ENCODE results near the gene HCN2. TPM values are rescaled to one million over a fixed set of nuclear protein-coding genes. Genes with fewer than 3 reads are reported as not detected.

Gene HCN2
- polyA plus RNA-seq, 1 experiment, result 1.5 TPM

GRCh38 chr19:633068-633785 lies 43.5 kb downstream of the HCN2 start, which contains the start of gene POLRMT:
TSS of gene POLRMT (minus strand) at chr19:633537. CDS start at chr19:633512, 25 bp downstream.
- CTCF ChIA-PET, result interaction anchor here (2.7 kb wide), 1 partner anchor 49 kb away, joined by 7 read pairs; no protein-coding TSS in a partner anchor
- H3K4me3 ChIP-seq (ENCODE audit: low read depth, low read length), result peak within 1 kb of the TSS; percentile 80
- TF ChIP-seq CTCF (IDR thresholded peaks at IDR 0.05; ENCODE audit: insufficient read depth, low read depth, low read length), result no peak

GRCh38 chr19:633786-634639 lies 44.3 kb downstream of the HCN2 start:
- POLR2A ChIA-PET, result interaction anchor here (0.5 kb wide), 1 partner anchor 61 kb away, joined by 6 read pairs; no protein-coding TSS in a partner anchor
- CTCF ChIA-PET, result interaction anchor here (2.7 kb wide), 1 partner anchor 50 kb away, joined by 7 read pairs; no protein-coding TSS in a partner anchor
- DNase-seq (ENCODE audit: low read depth), result no peak

More at GRCh38 chr19:633068-633785, 43.5 kb downstream of the HCN2 start, which contains the start of gene POLRMT:
- peak; percentile 89 for DNase-seq (ENCODE audit: low read depth)
- H3K36me3 ChIP-seq (ENCODE audit: control insufficient read depth, insufficient read depth, low read length), result no peaks in the 10 kb centered on the region; the same call in 1 of the 2 replicates
- no peaks in the 10 kb centered on the region for H3K27me3 ChIP-seq (ENCODE audit: control insufficient read depth, insufficient read depth, low read length)
- POLR2A ChIA-PET, result interaction anchor here (0.5 kb wide), 1 partner anchor 60 kb away, joined by 6 read pairs; no protein-coding TSS in a partner anchor

GRCh38 chr19:634975-635652 lies 45.4 kb downstream of the HCN2 start:
- Histone ChIP-seq H3K4me3 (ENCODE audit: low read depth, low read length) (no peak overlapping the region), H3K27me3 (ENCODE audit: control insufficient read depth, insufficient read depth, low read length) (no peaks in the 10 kb centered on the region), H3K36me3 (ENCODE audit: control insufficient read depth, insufficient read depth, low read length) (no peaks in the 10 kb centered on the region; the same call in 1 of the 2 replicates)
- ChIA-PET POLR2A (no interaction called here), CTCF (interaction anchor here (0.6 to 2.7 kb wide), 2 partner anchors 17 to 51 kb away, joined by 3 to 7 read pairs; no protein-coding TSS in a partner anchor)
- TF ChIP-seq CTCF (IDR thresholded peaks at IDR 0.05; ENCODE audit: insufficient read depth, low read depth, low read length), result no peak
- no peak for DNase-seq (ENCODE audit: low read depth)

More at GRCh38 chr19:633786-634639, 44.3 kb downstream of the HCN2 start:
- H3K27me3 ChIP-seq (ENCODE audit: control insufficient read depth, insufficient read depth, low read length), result no peaks in the 10 kb centered on the region
- peak overlapping the region; percentile 80 for H3K4me3 ChIP-seq (ENCODE audit: low read depth, low read length)
- H3K36me3 ChIP-seq (ENCODE audit: control insufficient read depth, insufficient read depth, low read length), result no peaks in the 10 kb centered on the region; the same call in 1 of the 2 replicates
- TF ChIP-seq CTCF (IDR thresholded peaks at IDR 0.05; ENCODE audit: insufficient read depth, low read depth, low read length), result no peak

GRCh38 chr19:638906-639252 lies 49.2 kb downstream of the HCN2 start:
- peak overlapping the region; percentile 41 for H3K4me3 ChIP-seq (ENCODE audit: low read depth, low read length)
- no peaks in the 10 kb centered on the region for H3K27me3 ChIP-seq (ENCODE audit: control insufficient read depth, insufficient read depth, low read length)
- ChIA-PET CTCF (no interaction called here), POLR2A (no interaction called here)
- DNase-seq (ENCODE audit: low read depth), result no peak
- TF ChIP-seq CTCF (IDR thresholded peaks at IDR 0.05; ENCODE audit: insufficient read depth, low read depth, low read length), result no peak
- H3K36me3 ChIP-seq (ENCODE audit: control insufficient read depth, insufficient read depth, low read length), result no peaks in the 10 kb centered on the region

Data from BJ (cell line).